ENCODE results near the gene PEX14.

The PEX14 gene

GRCh38 chr1:10556430-10557005 lies 81.8 kb downstream of the PEX14 start:
- no peak overlapping the region for H3K4me3 ChIP-seq (ENCODE audit: insufficient read depth, low read depth, low read length, poor library complexity, severe bottlenecking)
- H3K36me3 ChIP-seq (ENCODE audit: control insufficient read depth, insufficient read depth, low read length), result no peaks in the 10 kb centered on the region

GRCh38 chr1:10557714-10558113 lies 83.0 kb downstream of the PEX14 start:
- H3K9me3 ChIP-seq (ENCODE audit: control insufficient read depth, low read length), result no peaks in the 10 kb centered on the region
- no peak overlapping the region for H3K4me3 ChIP-seq (ENCODE audit: insufficient read depth, low read depth, low read length, poor library complexity, severe bottlenecking)
- no peak overlapping the region for H3K27ac ChIP-seq (ENCODE audit: insufficient read depth, low read length, poor library complexity, severe bottlenecking)
- H3K27me3 ChIP-seq (replicated peaks; ENCODE audit: control insufficient read depth, insufficient read depth, low read length, poor library complexity, severe bottlenecking), result no peaks in the 10 kb centered on the region
- H3K4me1 ChIP-seq (ENCODE audit: control insufficient read depth, insufficient read depth, low read length, poor library complexity, severe bottlenecking), result no peaks in the 10 kb centered on the region
- no peaks in the 10 kb centered on the region for H3K36me3 ChIP-seq (ENCODE audit: control insufficient read depth, insufficient read depth, low read length)
- no peak for DNase-seq

More at GRCh38 chr1:10556430-10557005, 81.8 kb downstream of the PEX14 start:
- Histone ChIP-seq H3K4me1 (ENCODE audit: control insufficient read depth, insufficient read depth, low read length, poor library complexity, severe bottlenecking) (no peaks in the 10 kb centered on the region), H3K27ac (ENCODE audit: insufficient read depth, low read length, poor library complexity, severe bottlenecking) (no peak overlapping the region), H3K27me3 (replicated peaks; ENCODE audit: control insufficient read depth, insufficient read depth, low read length, poor library complexity, severe bottlenecking) (no peaks in the 10 kb centered on the region), H3K9me3 (ENCODE audit: control insufficient read depth, low read length) (no peaks in the 10 kb centered on the region)
- no peak for DNase-seq

- no peak overlapping the region for H3K27ac ChIP-seq (ENCODE audit: insufficient read depth, low read length, poor library complexity, severe bottlenecking)
- DNase-seq, result no peak
- H3K4me3 ChIP-seq (ENCODE audit: insufficient read depth, low read depth, low read length, poor library complexity, severe bottlenecking), result no peak overlapping the region
- H3K36me3 ChIP-seq (ENCODE audit: control insufficient read depth, insufficient read depth, low read length), result no peaks in the 10 kb centered on the region
- no peaks in the 10 kb centered on the region for H3K27me3 ChIP-seq (replicated peaks; ENCODE audit: control insufficient read depth, insufficient read depth, low read length, poor library complexity, severe bottlenecking)
- H3K4me1 ChIP-seq (ENCODE audit: control insufficient read depth, insufficient read depth, low read length, poor library complexity, severe bottlenecking), result no peaks in the 10 kb centered on the region
- no peaks in the 10 kb centered on the region for H3K9me3 ChIP-seq (ENCODE audit: control insufficient read depth, low read length)
Measured at GRCh38 chr1:10559386-10559785, 84.6 kb downstream of the PEX14 start.

DNA sequence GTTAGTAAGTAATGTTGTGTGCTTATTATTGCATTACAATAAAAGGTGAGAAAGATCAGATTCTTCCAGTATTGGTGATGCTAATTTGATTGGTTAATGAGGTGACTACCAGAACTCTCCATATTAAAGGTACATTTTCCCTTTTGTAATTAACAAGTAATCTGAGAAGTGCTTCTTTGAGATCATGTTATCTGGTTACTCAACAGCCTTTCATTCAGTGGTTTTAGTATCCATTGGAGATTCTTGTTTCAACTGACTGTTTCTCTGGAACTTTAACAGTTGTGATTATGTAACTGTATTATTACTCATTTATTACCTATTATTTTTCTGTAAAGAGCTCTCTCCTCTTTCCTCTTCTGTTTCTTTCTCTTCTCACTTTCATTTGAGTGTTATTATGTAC lies 86.7 kb downstream of the PEX14 start:
- DNase-seq, result no peak
- no peak overlapping the region for H3K4me3 ChIP-seq (ENCODE audit: insufficient read depth, low read depth, low read length, poor library complexity, severe bottlenecking)
- no peaks in the 10 kb centered on the region for H3K36me3 ChIP-seq (ENCODE audit: control insufficient read depth, insufficient read depth, low read length)
- H3K27me3 ChIP-seq (replicated peaks; ENCODE audit: control insufficient read depth, insufficient read depth, low read length, poor library complexity, severe bottlenecking), result no peaks in the 10 kb centered on the region
- H3K9me3 ChIP-seq (ENCODE audit: control insufficient read depth, low read length), result no peaks in the 10 kb centered on the region
- no peak overlapping the region for H3K27ac ChIP-seq (ENCODE audit: insufficient read depth, low read length, poor library complexity, severe bottlenecking)
- H3K4me1 ChIP-seq (ENCODE audit: control insufficient read depth, insufficient read depth, low read length, poor library complexity, severe bottlenecking), result no peaks in the 10 kb centered on the region

- Histone ChIP-seq H3K27me3 (replicated peaks; ENCODE audit: control insufficient read depth, insufficient read depth, low read length, poor library complexity, severe bottlenecking) (no peaks in the 10 kb centered on the region), H3K4me1 (ENCODE audit: control insufficient read depth, insufficient read depth, low read length, poor library complexity, severe bottlenecking) (no peaks in the 10 kb centered on the region), H3K27ac (ENCODE audit: insufficient read depth, low read length, poor library complexity, severe bottlenecking) (no peak overlapping the region), H3K36me3 (ENCODE audit: control insufficient read depth, insufficient read depth, low read length) (no peaks in the 10 kb centered on the region), H3K4me3 (ENCODE audit: insufficient read depth, low read depth, low read length, poor library complexity, severe bottlenecking) (no peak overlapping the region), H3K9me3 (ENCODE audit: control insufficient read depth, low read length) (no peaks in the 10 kb centered on the region)
- DNase-seq, result no peak
Measured at GRCh38 chr1:10561955-10562354, 87.2 kb downstream of the PEX14 start.

GRCh38 chr1:10564063-10564462 lies 89.3 kb downstream of the PEX14 start:
- H3K36me3 ChIP-seq (ENCODE audit: control insufficient read depth, insufficient read depth, low read length), result no peaks in the 10 kb centered on the region
- DNase-seq, result no peak
- no peaks in the 10 kb centered on the region for H3K27me3 ChIP-seq (replicated peaks; ENCODE audit: control insufficient read depth, insufficient read depth, low read length, poor library complexity, severe bottlenecking)
- H3K9me3 ChIP-seq (ENCODE audit: control insufficient read depth, low read length), result no peaks in the 10 kb centered on the region
- H3K4me3 ChIP-seq (ENCODE audit: insufficient read depth, low read depth, low read length, poor library complexity, severe bottlenecking), result no peak overlapping the region
- no peak overlapping the region for H3K27ac ChIP-seq (ENCODE audit: insufficient read depth, low read length, poor library complexity, severe bottlenecking)
- no peaks in the 10 kb centered on the region for H3K4me1 ChIP-seq (ENCODE audit: control insufficient read depth, insufficient read depth, low read length, poor library complexity, severe bottlenecking)

DNA sequence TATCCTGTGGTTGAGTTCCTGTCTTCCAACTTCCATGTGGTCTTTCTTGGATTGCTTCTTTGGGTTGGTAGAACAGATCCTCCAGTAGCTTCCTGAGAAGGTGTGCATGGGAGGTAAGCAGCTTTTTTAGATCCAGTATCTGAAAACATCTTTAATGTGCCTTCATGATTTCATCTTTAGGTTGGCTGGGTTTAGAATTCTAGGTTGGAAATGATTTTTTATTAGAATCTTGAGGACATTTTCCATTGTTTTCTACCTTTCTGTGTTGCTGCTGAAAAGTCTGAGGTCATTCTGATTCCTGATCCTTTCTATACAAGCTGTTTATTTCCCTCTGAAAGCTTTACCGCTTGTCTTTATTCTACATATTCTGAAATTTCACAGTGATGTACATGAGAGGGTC lies 94.8 kb downstream of the PEX14 start:
- Histone ChIP-seq H3K36me3 (ENCODE audit: control insufficient read depth, insufficient read depth, low read length) (peaks cover 3% of the 10 kb centered on the region), H3K4me3 (ENCODE audit: insufficient read depth, low read depth, low read length, poor library complexity, severe bottlenecking) (no peak overlapping the region), H3K4me1 (ENCODE audit: control insufficient read depth, insufficient read depth, low read length, poor library complexity, severe bottlenecking) (no peaks in the 10 kb centered on the region), H3K27ac (ENCODE audit: insufficient read depth, low read length, poor library complexity, severe bottlenecking) (no peak overlapping the region), H3K27me3 (replicated peaks; ENCODE audit: control insufficient read depth, insufficient read depth, low read length, poor library complexity, severe bottlenecking) (no peaks in the 10 kb centered on the region), H3K9me3 (ENCODE audit: control insufficient read depth, low read length) (no peaks in the 10 kb centered on the region)
- DNase-seq, result no peak

GRCh38 chr1:10575616-10576015 lies 100.9 kb downstream of the PEX14 start:
- H3K36me3 ChIP-seq (ENCODE audit: control insufficient read depth, insufficient read depth, low read length), result peaks cover 3% of the 10 kb centered on the region
- DNase-seq, result no peak
- H3K4me1 ChIP-seq (ENCODE audit: control insufficient read depth, insufficient read depth, low read length, poor library complexity, severe bottlenecking), result no peaks in the 10 kb centered on the region
- H3K9me3 ChIP-seq (ENCODE audit: control insufficient read depth, low read length), result no peaks in the 10 kb centered on the region
- no peak overlapping the region for H3K4me3 ChIP-seq (ENCODE audit: insufficient read depth, low read depth, low read length, poor library complexity, severe bottlenecking)
- no peaks in the 10 kb centered on the region for H3K27me3 ChIP-seq (replicated peaks; ENCODE audit: control insufficient read depth, insufficient read depth, low read length, poor library complexity, severe bottlenecking)
- no peak overlapping the region for H3K27ac ChIP-seq (ENCODE audit: insufficient read depth, low read length, poor library complexity, severe bottlenecking)

DNA sequence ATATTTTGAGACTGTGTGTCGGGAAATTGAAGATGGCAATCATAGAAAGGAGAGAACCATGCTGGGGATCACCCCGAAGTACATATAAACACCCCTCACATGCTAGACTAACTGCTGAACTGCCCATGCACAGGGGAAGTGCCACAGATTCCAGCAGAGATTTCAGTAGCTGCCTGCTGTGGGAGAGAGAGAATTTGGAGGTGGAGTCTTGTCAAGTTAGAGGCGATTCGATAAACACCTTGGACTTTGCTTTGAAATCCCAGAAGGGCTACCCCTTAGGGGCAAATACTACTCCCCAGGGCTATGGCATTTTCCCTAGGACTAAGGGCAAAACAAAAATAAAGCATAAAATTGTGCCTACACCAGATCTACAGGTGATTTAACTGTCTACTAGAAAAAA lies 103.3 kb downstream of the PEX14 start:
- Histone ChIP-seq H3K9me3 (ENCODE audit: control insufficient read depth, low read length) (no peaks in the 10 kb centered on the region), H3K36me3 (ENCODE audit: control insufficient read depth, insufficient read depth, low read length) (no peaks in the 10 kb centered on the region), H3K27me3 (replicated peaks; ENCODE audit: control insufficient read depth, insufficient read depth, low read length, poor library complexity, severe bottlenecking) (no peaks in the 10 kb centered on the region), H3K4me1 (ENCODE audit: control insufficient read depth, insufficient read depth, low read length, poor library complexity, severe bottlenecking) (no peaks in the 10 kb centered on the region), H3K27ac (ENCODE audit: insufficient read depth, low read length, poor library complexity, severe bottlenecking) (no peak overlapping the region), H3K4me3 (ENCODE audit: insufficient read depth, low read depth, low read length, poor library complexity, severe bottlenecking) (no peak overlapping the region)
- no peak for DNase-seq

- no peak for DNase-seq
- no peaks in the 10 kb centered on the region for H3K9me3 ChIP-seq (ENCODE audit: control insufficient read depth, low read length)
Measured at GRCh38 chr1:10583641-10584040, 108.9 kb downstream of the PEX14 start.

More at GRCh38 chr1:10583641-10584040, 108.9 kb downstream of the PEX14 start:
- Histone ChIP-seq H3K27ac (ENCODE audit: insufficient read depth, low read length, poor library complexity, severe bottlenecking) (no peak overlapping the region), H3K4me3 (ENCODE audit: insufficient read depth, low read depth, low read length, poor library complexity, severe bottlenecking) (no peak overlapping the region), H3K27me3 (replicated peaks; ENCODE audit: control insufficient read depth, insufficient read depth, low read length, poor library complexity, severe bottlenecking) (no peaks in the 10 kb centered on the region), H3K36me3 (ENCODE audit: control insufficient read depth, insufficient read depth, low read length) (no peaks in the 10 kb centered on the region), H3K4me1 (ENCODE audit: control insufficient read depth, insufficient read depth, low read length, poor library complexity, severe bottlenecking) (no peaks in the 10 kb centered on the region)

Data from effector memory CD4-positive, alpha-beta T cell (primary cell).